Activated naive CD4-positive, alpha-beta T cell treated with anti-CD3 and anti-CD28 coated beads, Interleukin-2, amount 10 ng/mL, durations not matched to agents 7 days and 5 days (primary cell): ENCODE measurements around the gene CFAP58.
A peak's percentile ranks its signal among the peaks of the same experiment; 100 is the strongest.

Experiments used
- CTCF ChIA-PET: fragments of 350-600 bp; sonication (Branson Sonifier 250); formaldehyde crosslinking; loops from one replicate; lab custom pipeline; 2021; ENCODE audit warnings: antibody characterized with exemption; lab: Charles Lee
- DNase-seq: peaks from one replicate; pipeline ENCODE4 v3.0.0-alpha.2; 2020
- H3K27ac Mint-ChIP-seq: one replicate; pipeline ENCODE4 v1.8.0; 2021; ENCODE audit warnings: mild to moderate bottlenecking, moderate library complexity, mixed read lengths
- H3K27me3 Mint-ChIP-seq: one replicate; pipeline ENCODE4 v1.8.0; 2021; ENCODE audit warnings: mild to moderate bottlenecking, mixed read lengths
- H3K36me3 Mint-ChIP-seq: one replicate; pipeline ENCODE4 v1.8.0; 2021; ENCODE audit warnings: mixed read lengths
- H3K4me1 Mint-ChIP-seq: one replicate; pipeline ENCODE4 v1.8.0; 2021; ENCODE audit warnings: mixed read lengths
- H3K4me3 Mint-ChIP-seq: one replicate; pipeline ENCODE4 v1.8.0; 2021; ENCODE audit warnings: mild to moderate bottlenecking, moderate library complexity, mixed read lengths
- H3K9me3 Mint-ChIP-seq: one replicate; pipeline ENCODE4 v1.8.0; 2021; ENCODE audit warnings: mixed read lengths

Gene CFAP58, protein sequence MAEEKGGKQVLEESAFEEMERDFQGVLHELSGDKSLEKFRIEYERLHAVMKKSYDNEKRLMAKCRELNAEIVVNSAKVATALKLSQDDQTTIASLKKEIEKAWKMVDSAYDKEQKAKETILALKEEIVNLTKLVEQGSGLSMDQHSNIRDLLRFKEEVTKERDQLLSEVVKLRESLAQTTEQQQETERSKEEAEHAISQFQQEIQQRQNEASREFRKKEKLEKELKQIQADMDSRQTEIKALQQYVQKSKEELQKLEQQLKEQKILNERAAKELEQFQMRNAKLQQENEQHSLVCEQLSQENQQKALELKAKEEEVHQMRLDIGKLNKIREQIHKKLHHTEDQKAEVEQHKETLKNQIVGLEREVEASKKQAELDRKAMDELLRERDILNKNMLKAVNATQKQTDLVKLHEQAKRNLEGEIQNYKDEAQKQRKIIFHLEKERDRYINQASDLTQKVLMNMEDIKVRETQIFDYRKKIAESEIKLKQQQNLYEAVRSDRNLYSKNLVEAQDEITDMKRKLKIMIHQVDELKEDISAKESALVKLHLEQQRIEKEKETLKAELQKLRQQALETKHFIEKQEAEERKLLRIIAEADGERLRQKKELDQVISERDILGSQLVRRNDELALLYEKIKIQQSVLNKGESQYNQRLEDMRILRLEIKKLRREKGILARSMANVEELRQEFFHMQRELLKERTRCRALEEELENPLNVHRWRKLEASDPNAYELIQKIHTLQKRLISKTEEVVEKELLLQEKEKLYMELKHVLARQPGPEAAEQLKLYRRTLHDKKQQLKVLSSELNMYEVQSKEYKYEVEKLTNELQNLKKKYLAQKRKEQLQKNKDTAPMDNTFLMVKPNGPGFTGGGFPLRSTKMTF

DNA sequence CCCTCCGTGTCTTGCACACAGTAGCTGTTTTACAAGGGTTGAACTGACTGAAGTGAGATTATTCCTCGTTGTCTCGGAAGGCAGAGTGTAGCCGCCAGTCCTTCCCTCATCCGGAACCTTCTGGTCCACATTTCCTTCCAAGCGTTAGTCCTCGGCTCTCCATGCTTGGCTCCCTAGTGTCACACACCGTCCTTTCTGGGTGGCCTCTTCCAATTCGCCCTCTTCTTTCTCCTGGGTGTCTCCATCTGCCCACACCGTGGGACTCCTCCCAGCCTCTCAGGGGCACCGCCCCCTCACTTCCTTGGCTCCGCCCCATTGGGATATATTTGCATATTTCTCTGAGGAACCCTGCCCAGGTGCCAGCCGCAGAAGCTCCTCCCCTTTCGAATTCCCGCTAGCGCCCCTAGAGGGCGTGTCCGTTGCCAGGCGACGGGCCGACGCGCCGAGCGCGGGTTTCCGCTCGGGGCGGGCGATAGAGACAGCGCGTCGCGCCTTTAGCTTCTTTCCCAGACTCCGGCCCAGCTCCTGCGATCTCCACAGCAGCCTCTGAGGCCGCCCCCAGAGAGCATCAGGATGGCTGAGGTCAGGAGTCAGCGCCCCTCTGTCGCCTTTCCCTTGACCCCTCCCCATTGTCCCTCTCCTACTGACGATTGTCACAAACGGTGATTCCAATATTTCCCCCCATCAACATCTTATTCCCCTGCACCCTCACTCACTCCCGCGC is at the start of gene CFAP58:
Gene CFAP58, plus strand, starts transcription at position 509 of the 724 bp plus-strand sequence. Its CDS starts 65 bp downstream, at position 574.
- Mint-ChIP-seq H3K4me1 (no peaks in the 10 kb centered on the region), H3K27ac (no peak within 1 kb of the TSS), H3K9me3 (no peaks in the 10 kb centered on the region), H3K27me3 (no peaks in the 10 kb centered on the region), H3K36me3 (no peaks in the 10 kb centered on the region), H3K4me3 (no peak within 1 kb of the TSS)
- CTCF ChIA-PET: interaction anchor here (0.7 to 11.2 kb wide), 14 partner anchors 12 to 623 kb away, joined by 3 to 265 read pairs (median 4); partner anchors contain the start of gene ITPRIP
- peak; percentile 94 for DNase-seq

- Mint-ChIP-seq H3K27ac (no peak overlapping the region), H3K9me3 (peaks cover 5% of the 10 kb centered on the region), H3K36me3 (peaks cover 16% of the 10 kb centered on the region), H3K4me1 (peaks cover 71% of the 10 kb centered on the region), H3K27me3 (peaks cover 15% of the 10 kb centered on the region), H3K4me3 (no peak overlapping the region)
- no peak for DNase-seq
- CTCF ChIA-PET: interaction anchor here (1.0 to 10.7 kb wide), 8 partner anchors 9 to 45 kb away, joined by 3 to 265 read pairs (median 20); partner anchors contain the start of gene CFAP58
Measured at GRCh38 chr10:104304356-104304745, 49.3 kb upstream of the CFAP58 start.

DNA sequence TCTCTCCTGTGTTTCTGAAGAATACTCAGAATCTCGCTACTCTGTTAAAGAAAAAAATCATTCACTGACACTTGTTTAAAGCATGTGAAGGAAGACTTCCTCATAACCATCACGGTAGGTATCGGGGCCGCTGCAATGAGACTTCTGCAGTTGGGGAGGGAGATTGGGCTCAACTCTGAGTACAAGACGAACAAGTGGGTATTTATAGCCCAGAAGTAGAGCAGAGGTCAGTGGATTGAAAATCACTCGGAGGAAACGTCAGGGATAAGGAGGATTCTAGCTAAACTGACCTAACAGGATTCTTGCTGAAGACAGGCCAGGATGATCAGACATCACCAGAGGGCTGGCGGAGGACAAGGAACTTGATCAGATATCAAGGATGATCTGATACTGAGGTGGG is 48.7 kb upstream of the CFAP58 start:
- H3K4me1 Mint-ChIP-seq: peaks cover 74% of the 10 kb centered on the region
- peaks cover 15% of the 10 kb centered on the region for H3K27me3 Mint-ChIP-seq
- H3K27ac Mint-ChIP-seq: no peak overlapping the region
- H3K4me3 Mint-ChIP-seq: no peak overlapping the region
- peaks cover 18% of the 10 kb centered on the region for H3K36me3 Mint-ChIP-seq
- CTCF ChIA-PET: interaction anchor here (0.9 to 10.7 kb wide), 13 partner anchors 9 to 316 kb away, joined by 3 to 265 read pairs (median 15); partner anchors contain the start of genes CFAP58, GSTO1 and ITPRIP
- no peak for DNase-seq
- peaks cover 5% of the 10 kb centered on the region for H3K9me3 Mint-ChIP-seq

DNA sequence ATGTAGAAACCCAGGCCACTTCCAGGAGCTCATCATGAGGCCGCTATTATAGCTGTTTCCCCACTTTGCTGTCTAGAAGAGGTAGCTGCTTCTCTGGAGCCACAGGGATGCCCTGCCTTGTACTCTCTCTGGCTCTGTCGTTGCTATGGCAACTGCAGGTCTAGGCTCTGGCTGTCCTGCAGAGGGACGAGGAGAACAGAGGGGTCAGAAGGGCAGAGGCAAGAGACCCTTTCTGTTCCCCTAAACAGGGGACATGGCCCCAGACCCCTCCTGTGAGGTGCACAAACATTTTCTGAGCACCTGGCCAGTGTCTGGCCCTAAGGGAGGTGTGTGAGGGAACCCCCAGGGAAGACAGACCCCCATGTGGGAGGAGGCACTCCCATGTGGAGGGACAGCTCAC is 46.7 kb upstream of the CFAP58 start:
- Mint-ChIP-seq H3K4me1 (peaks cover 71% of the 10 kb centered on the region), H3K27ac (peak overlapping the region; percentile 24), H3K36me3 (peaks cover 34% of the 10 kb centered on the region), H3K9me3 (peaks cover 4% of the 10 kb centered on the region), H3K27me3 (peaks cover 5% of the 10 kb centered on the region), H3K4me3 (no peak overlapping the region)
- no peak for DNase-seq
- CTCF ChIA-PET: interaction anchor here (1.4 to 10.7 kb wide), 10 partner anchors 11 to 45 kb away, joined by 4 to 265 read pairs (median 28); partner anchors contain the start of genes CFAP58 and ITPRIP

- peaks cover 40% of the 10 kb centered on the region for H3K36me3 Mint-ChIP-seq
- peaks cover 5% of the 10 kb centered on the region for H3K27me3 Mint-ChIP-seq
- peak overlapping the region; percentile 22 for H3K4me3 Mint-ChIP-seq
- no peak for DNase-seq
- no peaks in the 10 kb centered on the region for H3K9me3 Mint-ChIP-seq
- CTCF ChIA-PET: interaction anchor here (2.6 to 10.7 kb wide), 8 partner anchors 12 to 42 kb away, joined by 8 to 265 read pairs (median 38); partner anchors contain the start of genes CFAP58 and ITPRIP
- H3K4me1 Mint-ChIP-seq: peaks cover 79% of the 10 kb centered on the region
- H3K27ac Mint-ChIP-seq: peak overlapping the region; percentile 92
Measured at GRCh38 chr10:104307576-104308438, 45.8 kb upstream of the CFAP58 start.

- Mint-ChIP-seq H3K27ac (peak overlapping the region; percentile 92), H3K9me3 (no peaks in the 10 kb centered on the region), H3K36me3 (peaks cover 42% of the 10 kb centered on the region), H3K27me3 (peaks cover 5% of the 10 kb centered on the region), H3K4me1 (peaks cover 80% of the 10 kb centered on the region), H3K4me3 (peak overlapping the region; percentile 22)
- CTCF ChIA-PET: interaction anchor here (4.5 to 10.7 kb wide), 4 partner anchors 14 to 41 kb away, joined by 40 to 265 read pairs (median 58); partner anchors contain the start of genes CFAP58 and ITPRIP
- DNase-seq: peak; percentile 61
Measured at GRCh38 chr10:104308439-104308903, 45.2 kb upstream of the CFAP58 start.

GRCh38 chr10:104309980-104310978 is 43.4 kb upstream of the CFAP58 start:
- peaks cover 5% of the 10 kb centered on the region for H3K27me3 Mint-ChIP-seq
- CTCF ChIA-PET: interaction anchor here (0.6 to 10.7 kb wide), 5 partner anchors 12 to 39 kb away, joined by 3 to 265 read pairs (median 22); partner anchors contain the start of gene CFAP58
- no peaks in the 10 kb centered on the region for H3K9me3 Mint-ChIP-seq
- DNase-seq: no peak
- peaks cover 51% of the 10 kb centered on the region for H3K36me3 Mint-ChIP-seq
- H3K4me1 Mint-ChIP-seq: peaks cover 70% of the 10 kb centered on the region
- no peak overlapping the region for H3K27ac Mint-ChIP-seq
- H3K4me3 Mint-ChIP-seq: peak overlapping the region; percentile 15

DNA sequence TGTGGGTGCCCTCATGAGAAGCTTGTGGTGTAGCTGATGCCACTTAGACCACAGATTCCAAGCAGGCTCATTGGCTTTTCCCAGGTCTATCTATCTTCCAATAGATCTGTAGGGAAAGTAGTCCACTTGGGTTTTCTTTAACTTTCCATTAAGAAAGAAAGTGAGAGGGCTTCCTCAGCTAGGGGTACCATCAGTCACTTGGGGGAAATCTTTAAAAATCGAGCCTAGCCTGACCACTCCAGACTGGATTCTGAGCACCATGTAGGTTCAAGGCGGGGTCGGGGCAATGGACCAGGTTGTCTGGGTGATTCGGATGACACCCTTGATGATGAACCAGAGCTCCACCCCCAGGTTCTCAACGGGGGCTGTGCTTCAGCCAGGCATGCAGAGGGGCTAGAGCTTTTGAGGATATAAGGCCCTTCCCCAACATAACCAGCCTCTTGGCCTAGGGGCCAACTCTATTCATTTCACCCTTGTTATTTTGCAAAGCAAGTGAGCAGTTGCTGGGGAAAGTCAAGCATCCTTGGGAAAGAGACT is 42.4 kb upstream of the CFAP58 start:
- DNase-seq: no peak
- no peaks in the 10 kb centered on the region for H3K9me3 Mint-ChIP-seq
- H3K4me3 Mint-ChIP-seq: no peak overlapping the region
- peaks cover 57% of the 10 kb centered on the region for H3K36me3 Mint-ChIP-seq
- no peaks in the 10 kb centered on the region for H3K27me3 Mint-ChIP-seq
- no peak overlapping the region for H3K27ac Mint-ChIP-seq
- CTCF ChIA-PET: interaction anchor here (0.6 to 10.7 kb wide), 4 partner anchors 11 to 38 kb away, joined by 4 to 265 read pairs (median 14); partner anchors contain the start of gene CFAP58
- peaks cover 62% of the 10 kb centered on the region for H3K4me1 Mint-ChIP-seq

- CTCF ChIA-PET: interaction anchor here (2.0 kb wide), 1 partner anchor 41 kb away, joined by 6 read pairs; no protein-coding TSS in a partner anchor
- Mint-ChIP-seq H3K36me3 (peaks cover 59% of the 10 kb centered on the region), H3K9me3 (no peaks in the 10 kb centered on the region), H3K4me1 (peaks cover 49% of the 10 kb centered on the region), H3K4me3 (no peak overlapping the region), H3K27me3 (no peaks in the 10 kb centered on the region), H3K27ac (no peak overlapping the region)
- DNase-seq: no peak
Measured at GRCh38 chr10:104314591-104315485, 38.8 kb upstream of the CFAP58 start.

GRCh38 chr10:104315486-104315921 is 38.1 kb upstream of the CFAP58 start:
- H3K36me3 Mint-ChIP-seq: peaks cover 57% of the 10 kb centered on the region
- no peaks in the 10 kb centered on the region for H3K27me3 Mint-ChIP-seq
- CTCF ChIA-PET: no interaction called here
- no peak for DNase-seq
- H3K4me3 Mint-ChIP-seq: no peak overlapping the region
- H3K4me1 Mint-ChIP-seq: peaks cover 47% of the 10 kb centered on the region
- H3K9me3 Mint-ChIP-seq: no peaks in the 10 kb centered on the region
- no peak overlapping the region for H3K27ac Mint-ChIP-seq
